Heart left ventricle (tissue), 16 donors: Measurements from ENCODE around the gene LRRC32. TPM values are rescaled to one million over a fixed set of nuclear protein-coding genes. Genes with fewer than 3 reads are reported as not detected.

Experiments
- ATAC-seq, 4 donors: fragments of 200-7000 bp; cut with Tn5 transposase; one replicate each; pipeline ENCODE4 v1.9.1; 2020 to 2022; ENCODE audit warnings: moderate library complexity in 4 of 4, mild to moderate bottlenecking in 3 of 4, moderate number of reproducible peaks in 1 of 4
- DNase-seq, 5 donors: peaks; one replicate each; pipeline ENCODE4 v3.0.0-alpha.2; 2020
- H3K27ac ChIP-seq, 12 donors: fragments of 200-600 bp; sonication (generic) in 4 of 12; one replicate each; pipeline versions ENCODE4 v1.5.0 to v1.8.0; 2016 to 2022; ENCODE audit warnings: mild to moderate bottlenecking in 2 of 12
- H3K27me3 ChIP-seq, 9 donors: fragments of 200-600 bp; sonication (generic) in 2 of 9; one replicate each; pipeline versions ENCODE4 v1.5.1 to v1.8.0; 2016 to 2022; ENCODE audit warnings: mild to moderate bottlenecking in 3 of 9
- H3K36me3 ChIP-seq, 9 donors: fragments of 200-600 bp; sonication (generic) in 2 of 9; one replicate each; pipeline versions ENCODE4 v1.5.0 to v1.8.0; 2018 to 2022; ENCODE audit warnings: mild to moderate bottlenecking in 2 of 9
- H3K4me1 ChIP-seq, 12 donors: fragments of 200-600 bp; sonication (generic) in 4 of 12; one replicate each; pipeline versions ENCODE4 v1.5.0 to v1.8.0; 2016 to 2022; ENCODE audit warnings: mild to moderate bottlenecking in 3 of 12
- H3K4me3 ChIP-seq, 12 donors: fragments of 200-600 bp; sonication (generic) in 4 of 12; one replicate each; pipeline versions ENCODE4 v1.5.0 to v1.8.0; 2017 to 2022; ENCODE audit warnings: mild to moderate bottlenecking in 9 of 12, moderate library complexity in 4 of 12
- H3K9me3 ChIP-seq, 12 donors: fragments of 200-600 bp; sonication (generic) in 4 of 12; one replicate each; pipeline versions ENCODE4 v1.5.0 to v1.8.0; 2016 to 2022; ENCODE audit warnings: mild to moderate bottlenecking in 1 of 12
- CTCF ChIP-seq, 12 donors: fragments of 200-600 bp; sonication (generic) in 4 of 12; IDR thresholded peaks; one replicate each; pipeline versions ENCODE4 v1.5.0 to v1.8.0; 2018 to 2022; ENCODE audit warnings: antibody characterized with exemption in 12 of 12, mild to moderate bottlenecking in 5 of 12
- POLR2A ChIP-seq, 2 donors: fragments of 450-650 bp; IDR thresholded peaks; one replicate each; pipeline ENCODE4 v1.6.1; 2017; ENCODE audit warnings: antibody characterized with exemption in 2 of 2, mild to moderate bottlenecking in 2 of 2, moderate library complexity in 2 of 2
- WGBS, 4 donors: extraction: QIAGEN DNeasy Blood & Tissue Kit in 2 of 4; methylation state at CpG; one replicate each; pipeline versions ENCODE4 v1.1.5 to v1.1.7; 2013 to 2018; 5-methylcytosine and 5-hydroxymethylcytosine counted together
- intact Hi-C, 10 donors: fragments of 100-400 bp; cut with DNase I; formaldehyde crosslinking; loops; one replicate each; pipeline versions ENCODE4 v1.11.1 to v1.14.2; 2022
- polyA plus RNA-seq, 2 donors: library from polyadenylated mRNA; stranded (reverse); fragments of 200-250 nt; gene quantifications; one replicate each; pipeline ENCODE4 v1.2.3, GENCODE V29; 2013
- total RNA-seq, 9 donors: library from RNA; depleted of rRNA in 2 of 9; stranded (reverse); fragments of >200 nt in 2 of 9; fragmentation: NEBNext Ultra II Directional in 3 of 9; extraction: Animal tissue kit (Norgen Biotek cat#: 25700) in 3 of 9; gene quantifications; one replicate each; pipeline versions ENCODE4 v1.1.0 to v1.2.4, GENCODE V29; 2016 to 2023
- donor health status: ischemic (EF 13 %, LVEDD 7.1; RV severe dilation, severe dysfunction).
- donor health status: healthy with polysubstance abuse.
- donor health status: DM: no; HTN: yes; CAD: no.
- donor health status: DM: no; HTN: no; CAD: no.
- donor health status: ischemic (EF 25% LVEDD 6.9; RV normal size, moderate dysfunction).
- donor health status: ischemic (EF 25% LVEDD 5.7; RV mildly dilated, moderate dysfunction).
- donor health status: healthy.
- donor health status: DM: yes; HTN: yes; CAD: no.
- donor health status: ischemic (EF 35%, LVEDD 5.7; RV mildly dilated, moderate dysfunction).
- donor health status: nonischemic (EF 11% LVEDD 7.7; RV severe dilation, severe dysfunction).
- donor health status: DM: yes; HTN: yes; CAD: no.
- donor health status: PGD.
- donor health status: ischemic (EF 29% LVEDD 5.4; RV normal size, mild dysfunction).
- donor health status: nonischemic (EF 23%, LVEDD 6.1; RV moderate dilation, normal function).

Gene LRRC32
- total and polyA plus RNA-seq, 11 donors: 20.1 to 79.0 (median 44.6) TPM

DNA sequence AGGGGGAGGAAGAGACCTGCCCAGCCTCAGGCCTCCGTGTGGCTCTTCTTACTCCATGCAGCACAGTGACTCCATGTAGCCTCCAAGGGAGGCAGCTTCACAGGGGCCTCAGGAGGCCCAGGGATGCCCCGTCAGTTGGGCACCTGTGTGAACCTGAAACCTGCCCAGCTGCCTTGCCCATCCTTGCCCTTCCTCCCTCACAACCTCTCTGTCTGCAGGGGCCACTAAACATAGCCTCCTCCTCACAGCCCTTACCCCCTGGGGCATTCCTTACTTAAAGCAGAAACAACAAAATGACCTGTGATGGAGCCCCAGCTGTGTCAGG is 7.1 kb downstream of the LRRC32 start:
- WGBS, 4 donors: 80 to 86% (median 83%) methylated on average over 2 of the region's 2 CpGs
- DNase-seq (peak in 2 of 5 donors; percentile 0 to 20), ATAC-seq (no peak)
- Histone ChIP-seq H3K27ac (no peak overlapping the region), H3K4me1 (peaks cover 0 to 66% (median 30%) of the 10 kb centered on the region in 12 donors), H3K9me3 (no peaks in the 10 kb centered on the region), H3K27me3 (no peaks in the 10 kb centered on the region), H3K4me3 (no peak overlapping the region), H3K36me3 (peaks cover 0 to 72% (median 47%) of the 10 kb centered on the region in 9 donors)
- intact Hi-C loops: no loop called here
- TF ChIP-seq CTCF (IDR thresholded peaks at IDR 0.05) (no peak), POLR2A (IDR thresholded peaks at IDR 0.05) (no peak)

DNA sequence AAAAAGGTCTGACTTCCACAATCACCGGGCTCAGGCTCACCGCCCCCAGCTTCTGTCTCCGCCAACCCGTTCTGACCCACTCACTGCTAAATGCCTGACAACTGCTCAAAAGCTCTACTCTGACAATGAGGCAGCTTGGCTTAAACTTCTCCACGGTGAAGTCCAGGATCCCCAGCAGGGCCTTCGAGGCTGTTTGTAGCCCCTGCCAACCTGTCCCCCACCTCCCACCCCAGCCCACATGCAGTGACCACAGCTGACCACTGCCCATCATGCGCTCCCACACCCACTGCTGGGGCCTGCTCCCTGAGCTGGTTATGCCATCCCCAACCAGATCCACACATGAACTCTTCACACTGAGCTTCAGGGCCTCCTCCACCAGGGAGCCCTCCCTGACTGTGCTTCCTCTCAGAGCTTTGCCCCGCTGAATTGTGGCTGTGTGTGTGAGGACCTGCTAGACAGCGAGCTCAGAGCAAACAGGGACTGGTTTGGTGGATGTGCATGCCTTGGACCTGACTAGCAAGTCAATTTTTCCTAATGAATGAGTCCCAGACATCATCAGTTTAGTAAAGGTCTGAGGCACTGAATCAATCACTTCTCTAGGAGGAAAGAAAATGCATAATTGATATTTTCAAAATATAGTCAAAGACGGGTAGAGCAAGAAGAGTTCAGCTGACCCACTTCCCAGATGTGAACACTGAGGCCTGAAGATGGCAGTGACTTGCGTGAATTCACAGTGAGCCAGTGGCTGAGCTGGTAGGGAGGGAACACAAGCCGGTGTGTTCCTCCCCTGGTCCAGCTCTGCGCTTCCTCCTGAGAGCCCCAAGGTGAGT is 7.7 kb downstream of the LRRC32 start:
- Histone ChIP-seq H3K9me3 (no peaks in the 10 kb centered on the region), H3K4me3 (no peak overlapping the region), H3K27ac (no peak overlapping the region), H3K36me3 (peaks cover 0 to 78% (median 49%) of the 10 kb centered on the region in 9 donors), H3K27me3 (no peaks in the 10 kb centered on the region), H3K4me1 (peaks cover 0 to 70% (median 31%) of the 10 kb centered on the region in 12 donors)
- intact Hi-C loops: no loop called here
- no peak for TF ChIP-seq CTCF (IDR thresholded peaks at IDR 0.05)
- TF ChIP-seq POLR2A (IDR thresholded peaks at IDR 0.05): no peak
- ATAC-seq (no peak), DNase-seq (peak in 2 of 5 donors; percentile 4 to 21)
- WGBS, 4 donors: 85 to 91% (median 89%) methylated on average over 13 of the region's 13 CpGs

- DNase-seq (peak in 2 of 5 donors; percentile 13 to 17), ATAC-seq (no peak)
- H3K4me3 ChIP-seq: no peak overlapping the region
- H3K36me3 ChIP-seq: peaks cover 0 to 87% (median 57%) of the 10 kb centered on the region in 9 donors
- no peaks in the 10 kb centered on the region for H3K9me3 ChIP-seq
- intact Hi-C loops: no loop called here
- no peaks in the 10 kb centered on the region for H3K27me3 ChIP-seq
- WGBS, 4 donors: 67 to 83% (median 77%) methylated on average over 6 of the region's 6 CpGs
- peaks cover 4 to 69% (median 36%) of the 10 kb centered on the region in 12 donors for H3K4me1 ChIP-seq
- no peak for TF ChIP-seq POLR2A (IDR thresholded peaks at IDR 0.05)
- TF ChIP-seq CTCF (IDR thresholded peaks at IDR 0.05): no peak
- H3K27ac ChIP-seq: peak overlapping the region in 1 of 12 donors; percentile 22
Measured at GRCh38 chr11:76661834-76662434, 8.6 kb downstream of the LRRC32 start.

DNA sequence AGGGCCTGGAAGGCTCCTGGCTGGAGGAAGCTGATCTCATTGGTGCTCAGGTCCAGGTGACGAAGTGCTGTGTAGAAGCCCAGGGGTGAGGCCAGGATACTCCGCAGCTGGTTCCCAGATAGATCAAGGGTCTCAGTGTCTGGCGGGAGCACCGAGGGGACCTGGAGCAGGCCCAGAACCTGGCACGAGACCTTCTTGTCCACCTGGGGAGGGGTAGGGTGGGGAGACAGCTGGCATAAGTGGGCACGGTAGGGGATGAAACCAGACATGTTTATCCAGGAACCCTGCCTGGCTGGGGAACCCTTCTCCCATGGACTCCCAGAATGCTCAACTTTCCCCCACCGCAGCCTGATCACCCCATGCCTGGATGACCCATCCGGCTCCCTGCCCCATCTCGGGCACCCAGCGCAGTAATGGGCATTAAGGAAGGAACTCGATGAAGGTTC is 9.2 kb downstream of the LRRC32 start:
- ATAC-seq (no peak), DNase-seq (peak in 2 of 5 donors; percentile 2 to 4)
- Histone ChIP-seq H3K27ac (no peak overlapping the region), H3K4me3 (no peak overlapping the region), H3K27me3 (no peaks in the 10 kb centered on the region), H3K9me3 (no peaks in the 10 kb centered on the region), H3K36me3 (peaks cover 0 to 88% (median 57%) of the 10 kb centered on the region in 9 donors), H3K4me1 (peaks cover 4 to 70% (median 36%) of the 10 kb centered on the region in 12 donors)
- TF ChIP-seq CTCF (IDR thresholded peaks at IDR 0.05) (no peak), POLR2A (IDR thresholded peaks at IDR 0.05) (no peak)
- WGBS, 4 donors: 91 to 94% (median 93%) methylated on average over 11 of the region's 11 CpGs
- intact Hi-C loops: no loop called here
